Mucosa of rectum (tissue), 2 donors: ENCODE results near the gene SEC14L1.
"Not testable (repeated sequence)": the region's sequence is repeated elsewhere in the genome, so short reads cannot be mapped to it uniquely, and the experiment has no call there.

Experiments
- H3K27ac ChIP-seq, 2 donors: one replicate each; pipeline ENCODE4 v1.7.0; 2013; ENCODE audit warnings: inconsistent platforms in 2 of 2, low read depth in 2 of 2, low read length in 2 of 2
- H3K27me3 ChIP-seq, 2 donors: one replicate each; pipeline ENCODE4 v1.7.0; 2013; ENCODE audit warnings: low read length in 2 of 2; ENCODE audit not compliant: control insufficient read depth in 2 of 2, insufficient read depth in 2 of 2
- H3K36me3 ChIP-seq, 2 donors: one replicate each; pipeline ENCODE4 v1.7.0; 2013; ENCODE audit warnings: low read length in 2 of 2; ENCODE audit not compliant: control insufficient read depth in 2 of 2, insufficient read depth in 2 of 2
- H3K4me1 ChIP-seq, 2 donors: one replicate each; pipeline ENCODE4 v1.7.0; 2013; ENCODE audit warnings: low read length in 2 of 2, mild to moderate bottlenecking in 1 of 2; ENCODE audit not compliant: control insufficient read depth in 2 of 2, insufficient read depth in 2 of 2
- H3K4me3 ChIP-seq, 2 donors: one replicate each; pipeline ENCODE4 v1.7.0; 2013; ENCODE audit warnings: low read length in 2 of 2
- H3K9ac ChIP-seq, 2 donors: one replicate each; pipeline ENCODE4 v1.7.0; 2013; ENCODE audit warnings: low read length in 2 of 2, low read depth in 1 of 2, mild to moderate bottlenecking in 1 of 2
- H3K9me3 ChIP-seq, 2 donors: one replicate each; pipeline ENCODE4 v1.7.0; 2013; ENCODE audit warnings: low read length in 2 of 2; ENCODE audit not compliant: control insufficient read depth in 2 of 2
- donor health status: healthy.
- donor health status: Normal muscosa, but diverticular disease.

SEC14L1 gene

DNA sequence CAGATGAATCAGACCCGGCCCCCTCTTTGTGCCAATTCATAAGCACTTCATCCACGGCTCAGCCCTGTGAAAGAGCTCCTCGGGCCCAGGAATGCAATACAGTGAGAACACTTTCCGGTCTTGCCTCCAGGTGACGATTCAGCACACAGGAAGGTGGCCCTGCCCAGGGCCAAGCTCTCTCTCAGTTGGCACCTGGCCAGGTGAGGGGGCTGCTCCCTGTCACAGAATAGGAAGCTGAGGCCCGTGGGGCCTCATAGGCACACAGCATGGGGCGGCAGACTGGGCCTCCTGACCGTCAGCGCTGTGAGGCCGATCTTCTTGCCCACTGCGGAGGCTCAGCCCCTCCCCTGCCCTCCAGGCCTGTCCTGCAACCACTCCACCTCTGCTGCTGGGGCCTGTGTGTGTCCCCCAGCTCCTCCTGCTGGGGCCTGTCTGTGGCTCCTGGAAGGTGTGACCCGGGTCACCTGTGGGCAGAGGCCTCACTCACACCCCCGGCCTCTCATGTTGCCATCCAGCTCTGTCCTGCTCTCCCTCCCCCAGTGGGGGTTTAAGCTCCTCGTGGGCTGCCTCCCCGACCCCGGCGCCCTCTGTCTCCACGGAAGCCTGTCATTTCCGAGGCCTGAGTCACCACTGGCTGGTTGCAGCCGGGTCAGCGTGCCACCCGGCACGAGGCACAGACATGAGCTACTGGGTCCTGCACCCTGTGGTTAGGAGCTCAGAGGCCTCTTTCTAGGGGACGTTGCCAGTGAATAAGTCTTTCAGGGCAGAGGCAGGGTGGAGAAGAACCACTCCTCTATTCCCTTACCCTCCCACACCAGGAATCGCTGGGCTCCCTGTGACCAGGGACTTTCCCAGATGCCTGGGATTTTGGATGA, 114.4 kb downstream of the SEC14L1 start:
- H3K27me3 ChIP-seq, result peaks cover 0 to 3% of the 10 kb centered on the region in 2 donors
- no peaks in the 10 kb centered on the region for H3K9me3 ChIP-seq
- H3K4me3 ChIP-seq, result no peak overlapping the region
- H3K27ac ChIP-seq, result no peak overlapping the region
- no peak overlapping the region for H3K9ac ChIP-seq
- H3K4me1 ChIP-seq, result no peaks in the 10 kb centered on the region
- no peaks in the 10 kb centered on the region for H3K36me3 ChIP-seq

DNA sequence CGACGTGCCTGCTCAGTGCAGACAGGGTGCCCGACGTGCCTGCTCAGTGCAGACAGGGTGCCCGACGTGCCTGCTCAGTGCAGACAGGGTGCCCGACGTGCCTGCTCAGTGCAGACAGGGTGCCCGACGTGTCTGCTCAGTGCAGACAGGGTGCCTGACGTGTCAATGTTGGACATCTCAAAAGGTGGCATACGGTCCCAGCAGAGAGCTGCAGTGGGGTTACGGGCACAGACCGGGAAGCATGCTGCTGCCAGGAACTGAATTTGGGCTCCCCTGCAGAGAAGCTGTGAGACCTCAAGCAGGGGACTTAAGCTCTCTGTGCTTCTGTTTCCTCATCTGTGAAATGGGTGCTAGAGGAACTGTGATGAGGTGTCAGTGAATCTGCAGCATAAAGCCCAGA, 115.2 kb downstream of the SEC14L1 start:
- not testable (repeated sequence) for H3K9me3 ChIP-seq, H3K27ac ChIP-seq

DNA sequence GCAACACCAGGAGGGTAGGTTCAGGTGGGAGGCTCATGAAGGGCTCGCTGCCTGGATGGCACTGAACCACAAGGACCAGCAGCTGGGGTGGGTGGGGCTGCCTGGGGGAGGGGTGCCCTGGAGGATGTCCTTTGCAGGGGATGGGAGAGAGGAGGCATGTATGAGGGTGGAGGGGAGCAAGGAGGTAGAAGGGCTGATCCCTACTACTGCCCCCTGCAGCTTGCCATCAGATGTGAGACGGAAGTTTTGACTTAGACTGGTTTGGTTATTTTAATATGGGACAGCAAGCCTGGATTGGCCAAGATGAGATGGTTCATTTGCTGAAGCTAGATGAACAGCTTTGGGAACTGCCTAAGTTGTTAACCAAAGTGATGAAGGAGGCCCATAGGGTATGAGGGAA, 115.9 kb downstream of the SEC14L1 start:
- Histone ChIP-seq H3K36me3 (no peaks in the 10 kb centered on the region), H3K27me3 (peaks cover 0 to 3% of the 10 kb centered on the region in 2 donors), H3K9me3 (no peaks in the 10 kb centered on the region), H3K27ac (no peak overlapping the region), H3K4me1 (no peaks in the 10 kb centered on the region), H3K9ac (no peak overlapping the region), H3K4me3 (no peak overlapping the region)

More for the DNA sequence above, 115.2 kb downstream of the SEC14L1 start:
- H3K4me3 ChIP-seq, H3K36me3 ChIP-seq, H3K4me1 ChIP-seq, H3K9ac ChIP-seq, H3K27me3 ChIP-seq: not testable (repeated sequence)

DNA sequence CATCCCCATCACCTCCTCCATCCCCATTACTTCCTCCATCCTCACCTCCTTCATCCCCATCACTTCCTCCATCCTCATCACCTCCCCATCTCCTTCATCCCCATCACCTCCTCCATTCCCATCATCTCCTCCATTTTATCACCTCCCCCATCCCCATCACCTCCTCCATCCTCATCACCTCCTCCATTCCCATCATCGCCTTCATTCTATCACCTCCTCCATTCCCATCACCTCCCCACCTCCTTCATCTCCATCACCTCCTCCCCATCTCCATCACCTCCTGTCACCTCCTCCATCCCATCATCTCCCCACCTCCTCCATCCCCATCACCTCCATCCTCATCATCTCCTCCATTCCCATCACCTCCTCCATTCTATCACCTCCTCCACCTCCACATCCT, 116.4 kb downstream of the SEC14L1 start:
- no peaks in the 10 kb centered on the region for H3K9me3 ChIP-seq

DNA sequence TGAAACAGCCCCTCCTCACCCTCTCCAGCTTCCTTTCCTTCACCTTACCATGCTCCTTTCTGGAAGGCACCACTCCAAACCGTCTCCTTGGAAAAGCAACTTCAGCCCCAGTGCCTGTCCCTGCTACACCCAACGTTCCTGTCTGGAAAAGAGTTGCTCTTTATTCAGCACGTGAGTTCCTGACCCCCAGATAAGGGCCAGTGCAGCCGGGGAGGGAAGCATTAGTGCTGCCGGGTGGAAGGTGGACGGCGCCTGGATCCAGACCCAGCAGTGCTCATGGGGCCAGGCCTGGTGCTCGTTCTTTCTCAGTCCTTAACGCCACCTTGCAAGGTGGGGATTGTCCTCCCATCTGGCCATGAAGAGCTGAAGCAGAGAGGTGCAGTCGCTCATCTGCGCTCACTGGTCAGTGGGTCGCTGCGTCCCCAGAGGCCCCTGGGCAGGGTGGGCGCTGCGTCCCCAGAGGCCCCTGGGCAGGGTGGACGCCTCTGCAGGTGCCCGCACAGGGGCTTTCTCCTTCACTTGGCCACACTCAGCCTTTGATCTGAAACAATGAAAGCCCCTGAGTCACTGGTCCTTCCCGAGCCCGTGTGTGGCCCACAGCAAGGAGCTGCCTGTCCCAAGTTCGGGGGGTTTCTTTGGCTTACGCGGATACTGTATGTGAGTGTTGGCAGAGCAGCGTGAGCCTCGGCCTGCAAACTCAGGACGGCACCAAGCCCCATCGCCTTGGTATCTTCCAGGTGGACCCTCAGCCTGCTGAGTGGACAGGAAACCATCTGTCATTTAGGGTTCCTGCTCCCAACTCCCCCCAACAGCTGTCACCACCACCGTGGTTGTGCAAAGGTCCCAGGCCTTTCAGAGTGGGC, 117.1 kb downstream of the SEC14L1 start:
- Histone ChIP-seq H3K27ac (no peak overlapping the region), H3K9me3 (no peaks in the 10 kb centered on the region), H3K27me3 (peaks cover 0 to under 1% of the 10 kb centered on the region in 2 donors), H3K4me3 (no peak overlapping the region), H3K9ac (no peak overlapping the region), H3K4me1 (no peaks in the 10 kb centered on the region), H3K36me3 (no peaks in the 10 kb centered on the region)

More for the DNA sequence above, 116.4 kb downstream of the SEC14L1 start:
- Histone ChIP-seq H3K27me3 (peaks cover 0 to 3% of the 10 kb centered on the region in 2 donors), H3K27ac (no peak overlapping the region), H3K36me3 (no peaks in the 10 kb centered on the region), H3K4me1 (no peaks in the 10 kb centered on the region), H3K9ac (no peak overlapping the region), H3K4me3 (no peak overlapping the region)

DNA sequence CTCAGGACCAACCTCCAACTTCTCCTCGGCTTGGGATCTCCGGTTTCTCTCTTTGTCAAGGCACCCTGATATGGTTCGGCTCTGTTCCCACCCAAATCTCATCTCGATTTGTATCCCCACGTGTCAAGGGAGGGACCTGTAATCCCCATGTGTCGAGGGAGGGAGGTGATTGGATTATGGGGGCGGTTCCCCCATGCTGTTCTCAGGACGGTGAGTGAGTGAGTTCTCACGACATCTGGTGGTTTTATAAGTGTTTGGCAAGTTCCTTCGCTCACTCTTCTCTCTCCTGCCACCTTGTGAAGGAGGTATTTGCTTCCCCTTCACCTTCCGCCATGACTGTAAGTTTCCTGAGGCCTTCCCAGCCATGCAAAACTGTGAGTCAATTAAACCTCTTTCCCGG, 117.9 kb downstream of the SEC14L1 start:
- no peak overlapping the region for H3K4me3 ChIP-seq
- no peaks in the 10 kb centered on the region for H3K27me3 ChIP-seq
- H3K4me1 ChIP-seq, result no peaks in the 10 kb centered on the region
- no peak overlapping the region for H3K27ac ChIP-seq
- no peak overlapping the region for H3K9ac ChIP-seq
- H3K36me3 ChIP-seq, result no peaks in the 10 kb centered on the region
- no peaks in the 10 kb centered on the region for H3K9me3 ChIP-seq

DNA sequence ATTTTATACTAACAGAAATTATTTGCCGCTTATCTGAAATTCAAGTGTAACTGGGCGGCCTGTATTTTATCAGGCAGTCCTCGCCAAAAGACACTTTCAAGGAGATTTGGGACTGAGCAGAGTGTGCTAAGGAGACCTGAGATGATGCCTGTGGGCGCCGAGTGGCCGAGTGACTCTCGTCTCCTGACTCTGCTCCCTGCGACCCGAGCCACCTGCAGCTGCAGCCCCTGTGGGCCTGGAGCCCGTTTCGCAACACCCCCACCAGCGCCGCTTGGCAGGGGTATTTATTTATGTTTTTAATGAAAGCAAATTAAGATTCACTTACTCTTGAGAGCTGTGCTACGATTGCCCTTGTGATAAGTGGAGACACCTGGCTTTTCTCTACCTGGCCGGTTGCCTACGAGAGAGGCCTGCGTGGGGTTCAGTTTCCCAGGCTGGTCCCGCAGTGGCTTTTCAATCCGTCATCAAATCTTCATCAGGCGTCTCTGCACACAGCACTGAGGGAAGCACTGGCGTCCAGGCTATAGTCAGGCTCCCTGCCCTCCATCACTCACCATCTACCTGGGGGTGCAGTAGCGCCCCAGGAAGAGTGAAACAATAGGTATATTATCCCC, 124.0 kb downstream of the SEC14L1 start:
- H3K4me3 ChIP-seq, result no peak overlapping the region
- no peak overlapping the region for H3K9ac ChIP-seq
- H3K27me3 ChIP-seq, result no peaks in the 10 kb centered on the region
- H3K36me3 ChIP-seq, result no peaks in the 10 kb centered on the region
- no peaks in the 10 kb centered on the region for H3K4me1 ChIP-seq
- no peaks in the 10 kb centered on the region for H3K9me3 ChIP-seq
- H3K27ac ChIP-seq, result no peak overlapping the region

DNA sequence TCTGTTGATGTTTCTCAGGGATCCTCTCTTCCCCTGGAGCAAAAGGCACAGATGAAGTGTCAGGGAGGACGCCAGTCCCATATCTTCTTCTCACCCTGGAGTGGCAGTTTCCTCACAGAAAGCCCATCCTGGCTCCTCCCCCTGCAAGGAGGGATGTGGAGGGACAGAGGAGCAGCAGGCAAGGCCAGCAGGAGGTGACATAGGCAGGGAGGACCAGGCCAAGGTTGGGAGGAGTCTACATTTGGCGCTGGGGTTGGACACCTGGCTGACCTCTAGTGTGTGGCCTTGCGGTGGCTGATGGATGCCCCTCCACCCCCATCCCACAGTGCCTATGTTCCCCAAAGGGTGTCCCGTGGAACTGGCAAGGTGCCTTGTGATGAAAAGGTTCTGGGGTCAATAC, 125.4 kb downstream of the SEC14L1 start:
- H3K9me3 ChIP-seq, result no peaks in the 10 kb centered on the region
- H3K36me3 ChIP-seq, result no peaks in the 10 kb centered on the region
- H3K27me3 ChIP-seq, result no peaks in the 10 kb centered on the region
- no peak overlapping the region for H3K27ac ChIP-seq
- no peaks in the 10 kb centered on the region for H3K4me1 ChIP-seq
- no peak overlapping the region for H3K4me3 ChIP-seq
- H3K9ac ChIP-seq, result no peak overlapping the region
